GM23338 (cell line): ENCODE data around the gene LRBA.

Source experiments
- CREB1 ChIP-seq: fragments of 250-450 bp; sonication (Bioruptor Pico); IDR thresholded peaks from 2 replicates; pipeline ENCODE4 v1.5.0; 2020; ENCODE audit warnings: low read depth, mild to moderate bottlenecking, moderate library complexity
- CTCF ChIP-seq, 2 experiments: fragments of 200-600 bp in 1 of 2; sonication (generic) in 1 of 2; conservative IDR thresholded peaks; 2 replicates each; pipeline versions ENCODE4 v1.5.1 to v1.6.1; 2016 to 2017; ENCODE audit warnings: antibody characterized with exemption in 2 of 2, low read depth in 2 of 2, mild to moderate bottlenecking in 2 of 2, moderate library complexity in 1 of 2
- ETS1 ChIP-seq: IDR thresholded peaks from 2 replicates; pipeline ENCODE4 v1.6.1; 2016; ENCODE audit warnings: antibody characterized with exemption
- EZH2 ChIP-seq: fragments of 200-600 bp; sonication (generic); IDR thresholded peaks from one replicate; pipeline ENCODE4 v1.8.0; 2017; ENCODE audit warnings: antibody characterized with exemption, mild to moderate bottlenecking, low read depth; ENCODE audit not compliant: unreplicated experiment
- EZH2phosphoT487 ChIP-seq: fragments of 200-600 bp; sonication (generic); IDR thresholded peaks from one replicate; pipeline ENCODE4 v1.8.1; 2018; ENCODE audit warnings: antibody characterized with exemption; ENCODE audit not compliant: unreplicated experiment
- JUNB ChIP-seq: IDR thresholded peaks from one replicate; pipeline ENCODE4 v1.6.1; 2016; ENCODE audit warnings: antibody characterized with exemption; ENCODE audit not compliant: unreplicated experiment
- NANOG ChIP-seq: IDR thresholded peaks from 2 replicates; pipeline ENCODE4 v1.6.1; 2016; ENCODE audit warnings: antibody characterized with exemption, borderline replicate concordance
- POLR2AphosphoS5 ChIP-seq: IDR thresholded peaks from 2 replicates; pipeline ENCODE4 v1.6.1; 2016; ENCODE audit warnings: antibody characterized with exemption, low read depth
- REST ChIP-seq: IDR thresholded peaks from one replicate; pipeline ENCODE4 v1.6.1; 2018; ENCODE audit warnings: antibody characterized with exemption; ENCODE audit not compliant: unreplicated experiment
- ZNF114 ChIP-seq: fragments of 250-450 bp; sonication (Bioruptor Pico); IDR thresholded peaks from 2 replicates; pipeline ENCODE4 v1.5.0; 2020; ENCODE audit warnings: mild to moderate bottlenecking, moderate library complexity
- ZNF331 ChIP-seq: fragments of 250-450 bp; sonication (Bioruptor Pico); IDR thresholded peaks from 2 replicates; pipeline ENCODE4 v1.5.0; 2020; ENCODE audit warnings: low read depth, mild to moderate bottlenecking, moderate library complexity
- ZNF462 ChIP-seq: fragments of 250-450 bp; sonication (Bioruptor Pico); IDR thresholded peaks from 2 replicates; pipeline ENCODE4 v1.5.0; 2020; ENCODE audit warnings: mild to moderate bottlenecking, moderate library complexity

GRCh38 chr4:150679765-150680343, 335.2 kb downstream of the LRBA start:
- TF ChIP-seq EZH2 (no peak), JUNB (no peak), CTCF (conservative IDR thresholded peaks at IDR 0.05; ENCODE audit: low read depth in 2 of 2) (no peak), EZH2phosphoT487 (no peak), POLR2AphosphoS5 (no peak), REST (no peak), CREB1 (CRISPR knock-in tag) (no peak), ZNF462 (CRISPR knock-in tag) (no peak), ETS1 (no peak), ZNF331 (CRISPR knock-in tag) (no peak), ZNF114 (CRISPR knock-in tag) (no peak), NANOG (no peak)
